DND-41 (cell line): ENCODE measurements around the gene AKT3.

Experiments
- CTCF ChIP-seq: IDR thresholded peaks from 2 replicates; pipeline ENCODE4 v1.5.1; 2012; ENCODE audit warnings: borderline replicate concordance, low read length, moderate library complexity, mild to moderate bottlenecking; ENCODE audit not compliant: poor library complexity, severe bottlenecking; ENCODE audit errors: extremely low read depth
- EZH2 ChIP-seq: IDR thresholded peaks from 3 replicates; pipeline ENCODE4 v1.6.1; 2012; ENCODE audit warnings: borderline replicate concordance, low read depth, mild to moderate bottlenecking, moderate library complexity, low read length, inconsistent platforms; ENCODE audit not compliant: severe bottlenecking

GRCh38 chr1:243898278-243898677 lies 48.2 kb upstream of the AKT3 start:
- TF ChIP-seq CTCF = no peak
- no peak for TF ChIP-seq EZH2
